Inflammatory macrophage (primary cell): ENCODE data around the gene ISM2.
"Not testable (repeated sequence)": the region's sequence is repeated elsewhere in the genome, so short reads cannot be mapped to it uniquely, and the experiment has no call there.

Source experiments
- DNase-seq, 2 donors: peaks; one replicate each; pipeline ENCODE4 v3.0.0-alpha.2; 2020 to 2022
- total RNA-seq, 18 experiments: gene quantifications; one replicate each; lab custom pipeline; 2026; ENCODE audit warnings: mixed read lengths in 6 of 18, inconsistent platforms in 2 of 18; lab: John Stamatoyannopoulos, UW

Gene ISM2
- 0 to 0.09 (median 0) reads per million in 18 experiments for total RNA-seq

GRCh38 chr14:77498120-77498979 lies at the start of gene ISM2:
ISM2 (minus strand) TSS chr14:77498816; CDS start chr14:77498793, 23 bp downstream.
- peak; percentile 14 to 33 for DNase-seq

- no peak for DNase-seq
These were observed 49.0 kb upstream of the ISM2 start for GRCh38 chr14:77547512-77548180.

GRCh38 chr14:77545171-77545570 lies 46.6 kb upstream of the ISM2 start:
- not testable (repeated sequence) for DNase-seq

GRCh38 chr14:77544571-77544970 lies 46.0 kb upstream of the ISM2 start:
- DNase-seq, result no peak

GRCh38 chr14:77543637-77544334 lies 45.2 kb upstream of the ISM2 start:
- no peak for DNase-seq

- no peak for DNase-seq
These were observed 44.6 kb upstream of the ISM2 start for GRCh38 chr14:77543240-77543551.

GRCh38 chr14:77542421-77543239 lies 44.0 kb upstream of the ISM2 start:
- no peak for DNase-seq

GRCh38 chr14:77541905-77542304 lies 43.3 kb upstream of the ISM2 start:
- DNase-seq, result no peak

GRCh38 chr14:77536951-77537350 lies 38.3 kb upstream of the ISM2 start:
- DNase-seq, result not testable (repeated sequence)

GRCh38 chr14:77531071-77531470 lies 32.5 kb upstream of the ISM2 start:
- no peak for DNase-seq

- no peak for DNase-seq
These were observed 31.3 kb upstream of the ISM2 start for GRCh38 chr14:77529963-77530362.

- no peak for DNase-seq
These were observed 30.6 kb upstream of the ISM2 start for GRCh38 chr14:77529213-77529612.

- DNase-seq, result not testable (repeated sequence)
These were observed 30.1 kb upstream of the ISM2 start for GRCh38 chr14:77528701-77529100.

GRCh38 chr14:77526266-77526665 lies 27.6 kb upstream of the ISM2 start:
- no peak for DNase-seq

GRCh38 chr14:77524536-77524935 lies 25.9 kb upstream of the ISM2 start:
- DNase-seq, result no peak

GRCh38 chr14:77523109-77523508 lies 24.5 kb upstream of the ISM2 start:
- no peak for DNase-seq

GRCh38 chr14:77520555-77520954 lies 21.9 kb upstream of the ISM2 start:
- DNase-seq, result no peak

GRCh38 chr14:77516126-77516525 lies 17.5 kb upstream of the ISM2 start:
- DNase-seq, result no peak

- no peak for DNase-seq
These were observed 13.0 kb upstream of the ISM2 start for GRCh38 chr14:77511486-77512162.

GRCh38 chr14:77509366-77509765 lies 10.8 kb upstream of the ISM2 start:
- no peak for DNase-seq

GRCh38 chr14:77508876-77509275 lies 10.3 kb upstream of the ISM2 start:
- no peak for DNase-seq

- no peak for DNase-seq
These were observed 9.6 kb upstream of the ISM2 start for GRCh38 chr14:77508249-77508648.
